Spleen (tissue), 11 donors: Measurements from ENCODE around the gene ESYT3. TPM values are rescaled to one million over a fixed set of nuclear protein-coding genes. Genes with fewer than 3 reads are reported as not detected.

Experiments
- DNase-seq: peaks from one replicate; pipeline ENCODE4 v3.0.0-alpha.2; 2020
- H3K27ac ChIP-seq, 8 donors: fragments of 200-600 bp; sonication (generic) in 7 of 8; 1 replicate in 4 of 8; 2 replicates in 4 of 8; pipeline versions ENCODE4 v1.5.0 to v1.8.0; 2016 to 2021; ENCODE audit warnings: inconsistent platforms in 4 of 8, mild to moderate bottlenecking in 4 of 8, moderate library complexity in 1 of 8
- H3K27me3 ChIP-seq, 7 donors: fragments of 200-600 bp; sonication (generic) in 6 of 7; replicated peaks in 1 of 7; 1 replicate in 4 of 7; 2 replicates in 3 of 7; pipeline versions ENCODE4 v1.5.0 to v1.8.0; 2016 to 2021; ENCODE audit warnings: inconsistent platforms in 3 of 7, mild to moderate bottlenecking in 1 of 7
- H3K36me3 ChIP-seq, 6 donors: fragments of 200-600 bp; sonication (generic) in 5 of 6; 1 replicate in 4 of 6; 2 replicates in 2 of 6; pipeline versions ENCODE4 v1.5.0 to v1.8.0; 2016 to 2021; ENCODE audit warnings: inconsistent platforms in 2 of 6
- H3K4me1 ChIP-seq, 6 donors: fragments of 200-600 bp; sonication (generic) in 5 of 6; 1 replicate in 3 of 6; 2 replicates in 3 of 6; pipeline versions ENCODE4 v1.5.0 to v1.8.0; 2016 to 2021; ENCODE audit warnings: inconsistent platforms in 3 of 6
- H3K4me3 ChIP-seq, 8 donors: fragments of 200-600 bp; sonication (generic) in 7 of 8; 1 replicate in 4 of 8; 2 replicates in 4 of 8; pipeline versions ENCODE4 v1.5.0 to v1.8.0; 2016 to 2021; ENCODE audit warnings: inconsistent platforms in 4 of 8, mild to moderate bottlenecking in 4 of 8, moderate library complexity in 2 of 8
- H3K9me3 ChIP-seq, 8 donors: fragments of 200-600 bp; sonication (generic) in 7 of 8; 1 replicate in 4 of 8; 2 replicates in 4 of 8; pipeline versions ENCODE4 v1.5.0 to v1.8.0; 2016 to 2021; ENCODE audit warnings: inconsistent platforms in 4 of 8
- CTCF ChIP-seq, 11 experiments: fragments of 200-600 bp in 7 of 11; fragments of 450-650 bp in 4 of 11; sonication (generic) in 4 of 11; IDR thresholded peaks in 8 of 11; conservative IDR thresholded peaks in 3 of 11; 1 replicate in 7 of 11; 2 replicates in 4 of 11; pipeline versions ENCODE4 v1.4.0 to v1.8.0; 2016 to 2021; ENCODE audit warnings: antibody characterized with exemption in 11 of 11, inconsistent platforms in 4 of 11, mild to moderate bottlenecking in 1 of 11
- POLR2A ChIP-seq, 3 donors: fragments of 450-650 bp; IDR thresholded peaks; one replicate each; pipeline ENCODE4 v1.5.1; 2017; ENCODE audit warnings: antibody characterized with exemption in 3 of 3, mild to moderate bottlenecking in 1 of 3
- POLR2AphosphoS5 ChIP-seq, 3 donors: sonication (generic); formaldehyde crosslinking; IDR thresholded peaks; one replicate each; pipeline ENCODE4 v1.5.1; 2017; ENCODE audit warnings: antibody characterized with exemption in 3 of 3
- WGBS, 5 donors: extraction: QIAGEN DNeasy Blood & Tissue Kit in 3 of 5; methylation state at CpG; one replicate each; pipeline versions ENCODE4 v1.1.5 to v1.1.7; 2013 to 2018; 5-methylcytosine and 5-hydroxymethylcytosine counted together
- intact Hi-C: fragments of 100-400 bp; cut with DNase I; formaldehyde crosslinking; loops from one replicate; pipeline ENCODE4 v1.15.0; 2023; ENCODE audit warnings: low total_unique reads
- polyA plus RNA-seq, 3 donors: library from polyadenylated mRNA; stranded (reverse); fragments of 200-250 nt; gene quantifications; one replicate each; pipeline ENCODE4 v1.2.1, GENCODE V29; 2013
- total RNA-seq, 7 donors: library from RNA; depleted of rRNA in 3 of 7; stranded (reverse); fragments of >200 nt in 3 of 7; fragmentation: NEBNext Ultra II Directional in 4 of 7; extraction: Animal tissue kit (Norgen Biotek cat#: 25700) in 4 of 7; gene quantifications; one replicate each; pipeline versions ENCODE4 v1.1.0 to v1.2.1, GENCODE V29; 2016 to 2021
- donor health status: healthy with polysubstance abuse.
- donor health status: DM: no; HTN: no; CAD: no; lungs with moderate emphysema.
- donor health status: DM: no; HTN: no; CAD: no.
- donor health status: Bipolar disorder and iron deficiency.
- donor health status: healthy.
- donor health status: DM: no; HTN: no; CAD: no.
- donor health status: DM: yes; HTN: yes; CAD: no.

The ESYT3 gene
- total and polyA plus RNA-seq, 10 donors, result 0.02 TPM; not detected in 9

GRCh38 chr3:138496436-138496835 lies 62.0 kb downstream of the ESYT3 start:
- Histone ChIP-seq H3K9me3 (peaks cover 0 to 10% (median 4%) of the 10 kb centered on the region in 8 donors), H3K27me3 (no peaks in the 10 kb centered on the region), H3K4me3 (no peak overlapping the region), H3K4me1 (no peaks in the 10 kb centered on the region), H3K36me3 (peaks cover 0 to 41% (median 3%) of the 10 kb centered on the region in 6 donors), H3K27ac (no peak overlapping the region)
- WGBS, 5 donors, result 89 to 98% (median 94%) methylated on average over 2 of the region's 2 CpGs
- no peak for DNase-seq
- TF ChIP-seq POLR2AphosphoS5 (IDR thresholded peaks at IDR 0.05) (no peak), POLR2A (IDR thresholded peaks at IDR 0.05) (no peak), CTCF (IDR thresholded peaks at IDR 0.05 in 8 of 11, conservative IDR thresholded peaks at IDR 0.05 in 3 of 11) (no peak)
- intact Hi-C loops, result no loop called here

DNA sequence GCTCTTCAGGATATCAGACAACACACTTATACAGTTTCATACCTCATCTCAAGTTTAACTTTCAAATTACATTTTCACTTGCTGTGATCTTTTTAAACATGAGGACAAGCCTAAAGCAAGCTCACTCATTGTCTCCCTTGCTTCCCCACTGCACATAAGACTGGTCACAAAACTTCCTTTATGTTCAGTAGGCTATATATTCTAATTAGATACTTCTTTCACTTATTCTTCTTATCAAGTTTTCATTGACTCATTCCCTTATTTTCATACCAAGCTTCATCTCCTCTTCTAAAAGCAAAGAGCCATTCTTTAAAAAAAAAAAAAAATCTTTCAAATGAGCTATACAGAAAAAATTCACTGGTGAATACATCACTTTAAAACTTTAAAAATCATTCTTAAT lies 62.6 kb downstream of the ESYT3 start:
- peaks cover 0 to 5% (median 1%) of the 10 kb centered on the region in 8 donors for H3K9me3 ChIP-seq
- no peak for DNase-seq
- intact Hi-C loops, result no loop called here
- no peaks in the 10 kb centered on the region for H3K4me1 ChIP-seq
- H3K27me3 ChIP-seq, result no peaks in the 10 kb centered on the region
- TF ChIP-seq POLR2A (IDR thresholded peaks at IDR 0.05), result no peak
- no peak for TF ChIP-seq POLR2AphosphoS5 (IDR thresholded peaks at IDR 0.05)
- no peak for TF ChIP-seq CTCF (IDR thresholded peaks at IDR 0.05 in 8 of 11, conservative IDR thresholded peaks at IDR 0.05 in 3 of 11)
- H3K4me3 ChIP-seq, result no peak overlapping the region
- H3K27ac ChIP-seq, result no peak overlapping the region
- H3K36me3 ChIP-seq, result peaks cover 0 to 41% (median 3%) of the 10 kb centered on the region in 6 donors

DNA sequence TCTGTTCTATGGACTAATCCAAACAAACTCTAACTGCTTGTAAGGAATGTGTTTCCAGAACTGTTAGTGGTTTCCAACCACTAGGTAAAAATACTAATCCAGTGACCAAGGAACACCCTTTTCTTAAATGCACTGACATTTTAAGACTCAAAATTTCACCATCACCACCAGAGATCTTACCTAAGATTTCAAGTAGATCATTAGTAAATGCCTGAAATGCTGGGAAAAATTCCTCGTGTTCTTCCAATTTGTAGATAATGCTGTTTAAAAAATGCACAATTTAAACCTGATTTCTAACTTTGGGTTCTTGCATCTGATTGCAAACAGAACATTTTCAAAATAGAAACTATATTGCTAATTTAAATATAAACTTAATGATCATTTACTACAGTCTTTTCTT lies 63.4 kb downstream of the ESYT3 start:
- no peak overlapping the region for H3K4me3 ChIP-seq
- no peaks in the 10 kb centered on the region for H3K9me3 ChIP-seq
- no peak overlapping the region for H3K27ac ChIP-seq
- H3K4me1 ChIP-seq, result no peaks in the 10 kb centered on the region
- no peaks in the 10 kb centered on the region for H3K27me3 ChIP-seq
- DNase-seq, result no peak
- intact Hi-C loops, result no loop called here
- H3K36me3 ChIP-seq, result peaks cover 0 to 40% (median 3%) of the 10 kb centered on the region in 6 donors
- TF ChIP-seq CTCF (IDR thresholded peaks at IDR 0.05 in 8 of 11, conservative IDR thresholded peaks at IDR 0.05 in 3 of 11) (no peak), POLR2AphosphoS5 (IDR thresholded peaks at IDR 0.05) (no peak), POLR2A (IDR thresholded peaks at IDR 0.05) (no peak)
- 94 to 100% (median 98%) methylated on average over 1 of the region's 1 CpG for WGBS, 5 donors

DNA sequence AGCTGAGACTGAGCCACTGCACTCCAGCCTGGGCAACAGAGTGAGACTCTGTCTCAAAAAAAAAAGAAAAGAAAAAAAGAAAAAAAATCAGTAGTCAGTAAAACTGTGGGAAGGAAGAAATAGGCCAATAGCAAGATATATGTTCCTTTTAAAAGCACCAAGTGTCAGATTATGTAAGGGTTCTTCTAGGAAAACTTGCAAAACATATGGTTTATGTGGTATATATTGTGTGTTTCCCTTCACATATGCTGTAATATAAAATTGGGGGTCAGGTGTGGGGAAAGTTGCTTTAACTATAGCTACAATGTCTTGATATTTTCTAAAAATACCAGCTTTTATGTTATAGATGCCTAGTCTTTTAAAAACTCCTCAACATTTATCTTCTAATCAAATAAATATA lies 64.6 kb downstream of the ESYT3 start:
- H3K36me3 ChIP-seq, result peaks cover 0 to 30% (median 3%) of the 10 kb centered on the region in 6 donors
- intact Hi-C loops, result no loop called here
- no peaks in the 10 kb centered on the region for H3K9me3 ChIP-seq
- DNase-seq, result no peak
- H3K27ac ChIP-seq, result no peak overlapping the region
- H3K4me3 ChIP-seq, result no peak overlapping the region
- H3K4me1 ChIP-seq, result no peaks in the 10 kb centered on the region
- TF ChIP-seq POLR2A (IDR thresholded peaks at IDR 0.05), result no peak
- no peak for TF ChIP-seq POLR2AphosphoS5 (IDR thresholded peaks at IDR 0.05)
- TF ChIP-seq CTCF (IDR thresholded peaks at IDR 0.05 in 8 of 11, conservative IDR thresholded peaks at IDR 0.05 in 3 of 11), result no peak
- H3K27me3 ChIP-seq, result no peaks in the 10 kb centered on the region
